ENCODE results near the gene KCNB1. TPM values are rescaled to one million over a fixed set of nuclear protein-coding genes. Genes with fewer than 3 reads are reported as not detected.

The KCNB1 gene
- total RNA-seq, 4 donors from 2014 or later, result 1.9 to 5.6 (median 2.3) TPM

GRCh38 chr20:49419785-49420184 lies 62.7 kb downstream of the KCNB1 start:
- peak overlapping the region; percentile 80 to 88 (median 84) for H3K27ac ChIP-seq
- in situ Hi-C loops (cut with MboI; ENCODE audit: low pct_ligation_motif_present in 1 of 4, low pct_unique_long_range_greater_than_20kb in 1 of 4, low sequenced_read_pairs in 3 of 4), result no loop called here

GRCh38 chr20:49418809-49419208 lies 63.7 kb downstream of the KCNB1 start:
- no peak overlapping the region for H3K4me3 ChIP-seq
- intact Hi-C loops (cut with DNase I; ENCODE audit: low total_unique reads) (no loop called here), in situ Hi-C loops (cut with MboI; ENCODE audit: low pct_ligation_motif_present in 1 of 4, low pct_unique_long_range_greater_than_20kb in 1 of 4, low sequenced_read_pairs in 3 of 4) (no loop called here)
- no peaks in the 10 kb centered on the region for H3K27me3 ChIP-seq
- no peak for DNase-seq
- TF ChIP-seq, protein P1, sequence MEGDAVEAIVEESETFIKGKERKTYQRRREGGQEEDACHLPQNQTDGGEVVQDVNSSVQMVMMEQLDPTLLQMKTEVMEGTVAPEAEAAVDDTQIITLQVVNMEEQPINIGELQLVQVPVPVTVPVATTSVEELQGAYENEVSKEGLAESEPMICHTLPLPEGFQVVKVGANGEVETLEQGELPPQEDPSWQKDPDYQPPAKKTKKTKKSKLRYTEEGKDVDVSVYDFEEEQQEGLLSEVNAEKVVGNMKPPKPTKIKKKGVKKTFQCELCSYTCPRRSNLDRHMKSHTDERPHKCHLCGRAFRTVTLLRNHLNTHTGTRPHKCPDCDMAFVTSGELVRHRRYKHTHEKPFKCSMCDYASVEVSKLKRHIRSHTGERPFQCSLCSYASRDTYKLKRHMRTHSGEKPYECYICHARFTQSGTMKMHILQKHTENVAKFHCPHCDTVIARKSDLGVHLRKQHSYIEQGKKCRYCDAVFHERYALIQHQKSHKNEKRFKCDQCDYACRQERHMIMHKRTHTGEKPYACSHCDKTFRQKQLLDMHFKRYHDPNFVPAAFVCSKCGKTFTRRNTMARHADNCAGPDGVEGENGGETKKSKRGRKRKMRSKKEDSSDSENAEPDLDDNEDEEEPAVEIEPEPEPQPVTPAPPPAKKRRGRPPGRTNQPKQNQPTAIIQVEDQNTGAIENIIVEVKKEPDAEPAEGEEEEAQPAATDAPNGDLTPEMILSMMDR (IDR thresholded peaks at IDR 0.05), result no peak
- TF ChIP-seq POLR2A (IDR thresholded peaks at IDR 0.05), result no peak
- TF ChIP-seq EP300 (IDR thresholded peaks at IDR 0.05; ENCODE audit: low read depth), result no peak
- TF ChIP-seq POLR2AphosphoS5 (IDR thresholded peaks at IDR 0.05), result peak; percentile 14 to 56 (median 32)
- peaks cover 18 to 32% (median 26%) of the 10 kb centered on the region in 4 donors for H3K4me1 ChIP-seq
- no peaks in the 10 kb centered on the region for H3K9me3 ChIP-seq
- WGBS, 2 donors (ENCODE audit: low coverage in 1 of 2), result 69 to 74% methylated on average over 4 to 7 of the region's 7 CpGs
- no peaks in the 10 kb centered on the region for H3K36me3 ChIP-seq
- peak overlapping the region; percentile 80 to 88 (median 84) for H3K27ac ChIP-seq

More at GRCh38 chr20:49419785-49420184, 62.7 kb downstream of the KCNB1 start:
- 53 to 80% methylated on average over 1 of the region's 1 CpG for WGBS, 2 donors (ENCODE audit: low coverage in 1 of 2)
- Histone ChIP-seq H3K4me3 (no peak overlapping the region), H3K9me3 (no peaks in the 10 kb centered on the region), H3K4me1 (peaks cover 18 to 32% (median 26%) of the 10 kb centered on the region in 4 donors), H3K36me3 (no peaks in the 10 kb centered on the region), H3K27me3 (peaks cover 3% of the 10 kb centered on the region)
- intact Hi-C loops (cut with DNase I; ENCODE audit: low total_unique reads), result no loop called here
- TF ChIP-seq, protein P1 (IDR thresholded peaks at IDR 0.05), result no peak
- TF ChIP-seq EP300 (IDR thresholded peaks at IDR 0.05; ENCODE audit: low read depth), result no peak
- no peak for TF ChIP-seq POLR2AphosphoS5 (IDR thresholded peaks at IDR 0.05)
- TF ChIP-seq POLR2A (IDR thresholded peaks at IDR 0.05), result no peak
- DNase-seq, result no peak

GRCh38 chr20:49417843-49418555 lies 64.5 kb downstream of the KCNB1 start:
- Histone ChIP-seq H3K4me1 (peaks cover 18 to 32% (median 26%) of the 10 kb centered on the region in 4 donors), H3K36me3 (no peaks in the 10 kb centered on the region), H3K9me3 (no peaks in the 10 kb centered on the region), H3K27ac (peak overlapping the region; percentile 80 to 88 (median 84)), H3K27me3 (no peaks in the 10 kb centered on the region), H3K4me3 (no peak overlapping the region)
- intact Hi-C loops (cut with DNase I; ENCODE audit: low total_unique reads) (no loop called here), in situ Hi-C loops (cut with MboI; ENCODE audit: low pct_ligation_motif_present in 1 of 4, low pct_unique_long_range_greater_than_20kb in 1 of 4, low sequenced_read_pairs in 3 of 4) (no loop called here)
- WGBS, 2 donors (ENCODE audit: low coverage in 1 of 2), result 66 to 70% methylated on average over 9 of the region's 9 CpGs
- DNase-seq, result no peak
- no peak for TF ChIP-seq EP300 (IDR thresholded peaks at IDR 0.05; ENCODE audit: low read depth)
- no peak for TF ChIP-seq POLR2AphosphoS5 (IDR thresholded peaks at IDR 0.05)
- no peak for TF ChIP-seq POLR2A (IDR thresholded peaks at IDR 0.05)
- TF ChIP-seq, protein P1 (IDR thresholded peaks at IDR 0.05), result no peak

GRCh38 chr20:49415668-49416044 lies 66.8 kb downstream of the KCNB1 start:
- intact Hi-C loops (cut with DNase I; ENCODE audit: low total_unique reads), result no loop called here
- no peak for DNase-seq
- no peaks in the 10 kb centered on the region for H3K36me3 ChIP-seq
- H3K9me3 ChIP-seq, result no peaks in the 10 kb centered on the region
- peaks cover 15 to 27% (median 21%) of the 10 kb centered on the region in 4 donors for H3K4me1 ChIP-seq
- H3K27ac ChIP-seq, result peak overlapping the region; percentile 66 to 88 (median 77)
- no peaks in the 10 kb centered on the region for H3K27me3 ChIP-seq
- WGBS, 2 donors (ENCODE audit: low coverage in 1 of 2), result 79 to 82% methylated on average over 4 to 8 of the region's 8 CpGs
- TF ChIP-seq, protein P1 (IDR thresholded peaks at IDR 0.05), result no peak
- TF ChIP-seq POLR2A (IDR thresholded peaks at IDR 0.05) (no peak), EP300 (IDR thresholded peaks at IDR 0.05; ENCODE audit: low read depth) (no peak), POLR2AphosphoS5 (IDR thresholded peaks at IDR 0.05) (no peak)
- no peak overlapping the region for H3K4me3 ChIP-seq
- in situ Hi-C loops (cut with MboI; ENCODE audit: low pct_ligation_motif_present in 1 of 4, low pct_unique_long_range_greater_than_20kb in 1 of 4, low sequenced_read_pairs in 3 of 4), result no loop called here

Data from transverse colon (tissue), 4 donors.